ENCODE results near the gene SDR39U1.
"Not testable (repeated sequence)": the region's sequence is repeated elsewhere in the genome, so short reads cannot be mapped to it uniquely, and the experiment has no call there.

Gene SDR39U1

DNA sequence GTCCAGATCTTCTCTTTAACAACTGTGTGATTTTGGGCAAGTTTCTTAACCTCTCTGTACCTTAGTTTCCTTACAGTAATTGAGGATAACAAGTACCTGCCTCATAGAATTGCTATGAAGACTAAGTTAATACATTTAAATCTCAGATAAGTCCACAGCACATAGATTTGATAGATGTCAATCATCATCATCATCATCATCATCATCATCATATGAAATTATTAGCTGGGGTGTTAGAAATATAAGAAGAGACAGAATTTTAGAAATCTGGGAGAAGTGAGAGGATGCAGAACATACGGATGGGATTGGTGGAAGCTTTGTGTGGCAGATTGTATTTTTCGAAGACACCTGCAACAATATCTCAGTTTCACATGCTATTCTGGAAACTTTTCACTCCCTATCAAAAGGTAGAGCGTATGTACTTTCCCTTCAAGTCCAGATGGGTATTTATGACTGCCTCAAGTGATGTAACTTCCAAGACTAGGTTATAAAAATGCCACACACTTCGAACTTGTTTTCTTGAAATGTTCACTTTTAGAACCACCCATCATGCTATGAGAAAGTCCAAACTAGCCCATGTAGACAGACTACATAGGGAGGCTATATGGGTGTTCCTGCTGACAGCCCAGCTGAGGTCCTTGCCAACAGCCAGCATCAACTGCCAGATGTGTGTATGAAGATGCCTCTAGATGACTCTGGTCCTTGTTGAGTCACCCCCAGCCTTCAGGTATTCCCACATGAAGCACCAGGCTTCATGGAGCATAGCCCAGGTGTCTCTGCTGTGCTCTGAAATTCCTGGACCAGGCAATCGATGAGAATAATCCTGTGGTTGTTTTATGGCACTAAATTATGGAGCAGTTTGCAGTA is 20.7 kb upstream of the SDR39U1 start:
- TF ChIP-seq POLR2A (IDR thresholded peaks at IDR 0.05; ENCODE audit: low read length) (no peak), GATA1 (IDR thresholded peaks at IDR 0.05; ENCODE audit: low read depth, low read length) (no peak)

DNA sequence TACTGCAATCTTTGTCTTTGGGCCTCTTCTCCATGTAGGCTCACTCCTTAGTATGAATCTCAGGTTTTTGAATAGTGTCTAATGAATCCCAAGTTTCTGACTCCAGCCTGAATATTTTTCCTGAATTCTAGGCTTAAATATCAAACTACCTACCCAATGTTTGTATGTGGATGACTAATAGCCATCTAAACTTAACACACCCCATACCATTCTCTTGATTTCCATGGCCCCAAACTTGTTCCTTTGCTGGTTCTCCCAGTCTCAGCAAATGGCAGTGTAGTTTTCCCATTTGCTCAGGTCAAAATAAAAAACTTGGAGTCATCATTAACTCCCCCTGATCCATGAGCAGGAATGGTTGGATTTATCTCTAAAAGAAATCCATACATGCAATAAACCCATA is 18.8 kb upstream of the SDR39U1 start:
- no peak for TF ChIP-seq POLR2A (IDR thresholded peaks at IDR 0.05; ENCODE audit: low read length)
- TF ChIP-seq GATA1 (IDR thresholded peaks at IDR 0.05; ENCODE audit: low read depth, low read length): no peak
- DNase-seq: no peak

More for the DNA sequence above, 20.7 kb upstream of the SDR39U1 start:
- DNase-seq: no peak

DNA sequence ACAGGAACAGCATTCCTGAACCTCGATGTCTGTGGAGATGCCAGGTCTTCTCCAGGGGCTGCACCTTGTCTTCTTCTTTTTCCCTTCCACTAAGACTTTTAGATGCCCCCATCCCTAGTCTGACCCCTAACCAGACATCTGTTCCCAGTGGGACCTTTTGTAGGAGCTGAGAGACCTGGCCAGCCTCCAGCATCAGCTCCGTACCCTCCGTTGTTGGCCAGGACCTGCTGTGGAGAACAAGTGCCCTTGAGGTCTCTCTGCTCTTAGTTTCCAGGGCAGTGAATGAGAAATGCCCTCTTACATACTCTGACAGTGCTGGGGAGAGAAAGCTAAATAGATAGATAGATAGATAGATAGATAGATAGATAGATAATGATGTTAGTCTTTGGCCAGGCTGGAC is 16.8 kb upstream of the SDR39U1 start:
- TF ChIP-seq POLR2A (IDR thresholded peaks at IDR 0.05; ENCODE audit: low read length) (no peak), GATA1 (IDR thresholded peaks at IDR 0.05; ENCODE audit: low read depth, low read length) (no peak)
- no peak for DNase-seq

DNA sequence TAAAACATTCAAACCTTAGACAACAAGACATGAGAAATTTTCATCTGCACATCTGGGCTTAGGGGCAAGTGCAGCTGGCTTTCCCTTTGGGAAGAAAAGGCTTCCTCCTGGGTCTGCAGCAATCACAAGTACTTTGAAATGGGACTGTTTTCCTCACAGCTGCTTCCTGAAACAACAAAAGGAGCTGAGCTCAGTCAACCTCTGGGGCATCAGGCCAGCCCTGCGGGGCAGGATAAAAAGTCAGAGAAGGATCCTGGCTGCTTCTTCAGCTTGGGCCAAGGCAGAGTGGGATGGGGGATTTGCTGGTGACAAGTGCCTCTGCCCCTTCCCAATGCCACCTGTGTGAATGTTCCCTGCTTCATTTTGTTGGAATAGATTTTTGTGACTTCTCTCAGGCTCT is 16.2 kb upstream of the SDR39U1 start:
- DNase-seq: no peak

DNA sequence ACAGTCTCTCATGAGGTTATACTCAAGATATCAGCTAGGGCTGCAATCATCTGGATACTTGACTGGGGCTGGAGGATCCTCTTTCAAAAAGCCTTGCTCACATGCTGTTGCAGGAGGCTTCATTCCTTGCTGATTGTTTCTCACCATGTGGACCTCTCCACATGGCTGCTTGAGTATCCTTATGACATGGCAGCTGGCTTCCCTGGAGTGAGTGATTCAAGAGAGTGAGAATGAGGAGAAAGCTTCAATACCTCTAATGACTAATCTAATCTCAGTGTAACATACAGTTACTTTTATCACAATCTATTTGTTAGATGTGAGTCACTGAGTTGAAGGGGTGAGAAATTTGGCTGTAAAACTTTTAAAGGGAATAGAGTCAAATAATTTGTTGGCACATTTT is 14.4 kb upstream of the SDR39U1 start:
- TF ChIP-seq POLR2A (IDR thresholded peaks at IDR 0.05; ENCODE audit: low read length): no peak
- TF ChIP-seq GATA1 (IDR thresholded peaks at IDR 0.05; ENCODE audit: low read depth, low read length): no peak
- DNase-seq: no peak

More for the DNA sequence above, 16.2 kb upstream of the SDR39U1 start:
- TF ChIP-seq GATA1 (IDR thresholded peaks at IDR 0.05; ENCODE audit: low read depth, low read length) (no peak), POLR2A (IDR thresholded peaks at IDR 0.05; ENCODE audit: low read length) (no peak)

DNA sequence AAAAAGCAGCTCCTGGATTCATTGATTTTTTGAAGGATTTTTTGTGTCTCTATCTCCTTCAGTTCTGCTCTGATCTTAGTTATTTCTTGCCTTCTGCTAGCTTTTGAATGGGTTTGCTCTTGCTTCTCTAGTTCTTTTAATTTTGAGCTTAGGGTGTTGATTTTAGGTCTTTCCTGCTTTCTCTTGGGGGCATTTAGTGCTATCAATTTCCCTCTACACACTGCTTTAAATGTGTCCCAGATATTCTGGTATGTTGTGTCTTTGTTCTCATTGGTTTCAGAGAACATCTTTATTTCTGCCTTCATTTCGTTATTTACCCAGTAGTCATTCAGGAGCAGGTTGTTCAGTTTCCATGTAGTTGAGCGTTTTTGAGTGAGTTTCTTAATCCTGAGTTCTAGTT is 8.3 kb upstream of the SDR39U1 start:
- DNase-seq: not testable (repeated sequence)

DNA sequence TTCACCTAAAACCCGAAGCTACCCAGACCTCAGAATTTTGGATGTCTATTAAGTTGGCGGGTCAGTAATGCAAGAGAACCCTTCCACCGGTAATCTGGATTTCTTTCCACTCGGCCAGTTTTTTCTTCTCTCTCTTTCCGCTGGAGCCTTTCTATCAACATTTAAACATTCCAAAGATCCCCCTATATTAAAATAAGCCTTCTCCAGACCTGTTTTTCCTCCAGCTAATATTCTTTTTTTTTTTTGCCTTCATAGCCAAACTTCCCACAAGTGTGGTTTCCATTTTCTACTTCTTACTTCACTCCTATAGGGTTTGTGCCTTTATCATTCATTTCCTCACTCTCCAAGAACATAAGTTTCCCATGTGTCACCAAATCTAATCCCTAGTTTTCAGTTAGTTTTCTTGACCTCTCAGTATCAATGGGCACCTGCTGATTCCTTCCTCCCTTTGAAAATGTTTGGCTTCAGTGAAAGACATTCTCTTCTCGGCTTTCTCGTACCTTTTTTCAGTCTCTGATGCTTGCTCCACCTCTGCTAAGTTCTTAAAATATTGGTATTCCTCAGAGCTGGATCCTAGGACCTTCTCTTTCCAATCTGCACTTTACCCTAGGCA is 583 bp upstream of the SDR39U1 start:
- TF ChIP-seq POLR2A (IDR thresholded peaks at IDR 0.05; ENCODE audit: low read length) (peak; percentile 56), GATA1 (IDR thresholded peaks at IDR 0.05; ENCODE audit: low read depth, low read length) (no peak)
- DNase-seq: peak in 1 of 2 experiments; percentile 48

DNA sequence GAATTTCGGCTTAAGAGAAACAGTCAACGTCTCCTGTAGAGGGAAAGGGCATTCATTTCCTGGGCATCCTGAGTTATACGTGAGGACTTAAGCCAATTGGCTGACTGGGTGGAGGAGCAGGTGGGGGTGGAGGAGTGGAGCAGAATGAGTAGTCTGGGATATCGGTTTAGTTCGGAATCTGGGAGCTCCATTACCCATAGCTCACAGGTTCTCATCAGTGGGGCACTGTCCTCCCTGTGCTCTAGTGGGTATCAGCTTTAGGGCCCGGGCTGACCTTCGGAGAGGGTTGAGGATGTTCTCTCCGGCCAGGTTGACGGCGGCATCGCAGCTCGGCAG is 704 bp downstream of the SDR39U1 start:
- DNase-seq: no peak
- TF ChIP-seq GATA1 (IDR thresholded peaks at IDR 0.05; ENCODE audit: low read depth, low read length): no peak
- TF ChIP-seq POLR2A (IDR thresholded peaks at IDR 0.05; ENCODE audit: low read length): no peak

DNA sequence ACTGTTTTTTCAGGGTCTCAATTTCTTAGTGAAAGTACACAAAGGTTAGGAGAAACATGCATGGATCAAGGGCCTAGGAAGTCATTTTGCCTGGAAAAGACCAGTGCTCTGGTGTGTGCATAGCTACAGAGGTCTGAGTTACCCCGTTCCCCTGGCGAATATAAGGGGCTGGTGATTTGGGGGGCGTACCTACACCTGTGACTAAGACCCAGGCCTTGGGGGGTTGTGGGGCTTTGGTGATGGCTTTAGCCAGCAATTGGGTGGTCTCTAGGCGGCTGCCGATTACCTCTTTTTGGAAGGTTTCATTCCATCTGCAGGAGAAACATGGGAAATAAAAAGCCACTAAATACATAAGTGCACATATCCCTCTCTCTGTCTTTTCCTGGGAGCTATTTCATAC is 1.1 kb downstream of the SDR39U1 start:
- TF ChIP-seq POLR2A (IDR thresholded peaks at IDR 0.05; ENCODE audit: low read length) (no peak), GATA1 (IDR thresholded peaks at IDR 0.05; ENCODE audit: low read depth, low read length) (no peak)
- DNase-seq: no peak

DNA sequence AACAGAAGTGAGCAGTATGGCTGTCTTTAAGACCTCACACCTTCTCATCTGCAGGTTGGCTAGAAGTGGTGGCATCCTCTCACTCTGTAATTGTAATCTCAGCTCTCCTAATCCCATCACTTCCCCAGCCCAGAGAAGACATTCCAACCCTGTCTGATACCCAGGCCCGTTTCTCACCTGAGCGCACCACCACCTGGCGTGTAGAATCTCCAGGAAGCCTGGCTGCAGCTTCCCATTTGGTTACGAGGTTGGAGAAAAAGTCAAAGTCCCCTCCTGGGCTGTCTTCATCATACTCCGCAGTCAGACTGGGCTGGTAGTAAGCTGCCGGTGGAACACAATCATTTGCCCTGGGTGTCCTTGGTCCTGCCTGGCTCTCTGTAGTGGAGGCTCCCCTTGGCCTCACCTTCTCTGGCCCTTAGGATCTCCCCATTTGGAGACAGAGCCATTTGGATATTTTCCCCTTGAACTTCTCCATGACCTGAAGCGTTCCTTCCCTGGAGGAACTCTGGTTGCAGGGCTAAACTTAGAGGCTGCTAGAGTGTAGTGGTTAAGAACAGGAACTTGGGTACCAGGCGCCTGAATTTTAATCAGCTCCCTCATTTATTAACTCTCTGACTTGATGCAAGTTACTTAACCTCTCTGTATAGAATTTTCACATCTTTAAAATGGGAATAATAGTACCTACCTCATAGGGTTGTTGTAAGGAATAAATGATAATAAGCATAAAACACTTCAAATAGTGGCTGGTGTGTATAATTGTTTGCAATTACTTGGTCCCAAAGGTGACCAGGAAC is 1.8 kb downstream of the SDR39U1 start:
- no peak for DNase-seq
- no peak for TF ChIP-seq POLR2A (IDR thresholded peaks at IDR 0.05; ENCODE audit: low read length)
- TF ChIP-seq GATA1 (IDR thresholded peaks at IDR 0.05; ENCODE audit: low read depth, low read length): no peak

DNA sequence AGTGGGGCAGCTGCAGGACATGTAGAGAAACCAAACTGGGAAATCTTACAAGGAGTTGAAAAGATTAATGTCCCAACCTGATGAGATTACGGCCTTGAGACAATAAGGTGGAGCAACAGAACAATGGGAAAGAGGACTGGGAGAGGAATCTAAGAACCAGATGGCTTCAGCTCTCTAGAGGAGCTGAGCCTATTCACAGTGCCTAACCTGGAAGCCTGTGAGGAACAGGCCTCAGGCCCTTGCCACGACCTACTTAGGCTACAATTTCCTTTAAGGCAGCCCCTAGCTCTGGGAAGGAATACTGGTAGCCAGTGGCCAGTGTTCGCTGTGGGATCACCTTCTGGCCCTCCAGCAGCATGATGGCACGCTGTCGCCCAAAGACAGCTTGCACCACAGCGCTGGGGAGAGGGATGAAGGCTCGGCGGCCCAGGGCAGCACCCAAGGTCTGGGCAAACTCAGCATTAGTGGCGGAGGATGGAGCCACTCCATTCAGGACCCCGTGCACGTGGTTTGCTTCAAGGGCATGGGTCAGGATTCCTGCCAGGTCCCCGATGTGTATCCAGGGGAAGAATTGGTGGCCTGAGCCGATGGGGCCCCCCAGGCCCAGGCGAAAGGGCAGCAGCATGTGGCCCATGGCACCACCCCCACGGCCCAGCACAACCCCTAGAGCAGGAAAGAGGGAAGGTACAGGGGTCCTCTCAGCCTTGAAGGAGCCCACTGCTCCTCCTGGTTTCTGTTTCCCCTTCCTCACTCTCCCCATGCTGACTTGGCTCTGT is 2.6 kb downstream of the SDR39U1 start:
- no peak for DNase-seq
- TF ChIP-seq GATA1 (IDR thresholded peaks at IDR 0.05; ENCODE audit: low read depth, low read length) (no peak), POLR2A (IDR thresholded peaks at IDR 0.05; ENCODE audit: low read length) (peak; percentile 36)

DNA sequence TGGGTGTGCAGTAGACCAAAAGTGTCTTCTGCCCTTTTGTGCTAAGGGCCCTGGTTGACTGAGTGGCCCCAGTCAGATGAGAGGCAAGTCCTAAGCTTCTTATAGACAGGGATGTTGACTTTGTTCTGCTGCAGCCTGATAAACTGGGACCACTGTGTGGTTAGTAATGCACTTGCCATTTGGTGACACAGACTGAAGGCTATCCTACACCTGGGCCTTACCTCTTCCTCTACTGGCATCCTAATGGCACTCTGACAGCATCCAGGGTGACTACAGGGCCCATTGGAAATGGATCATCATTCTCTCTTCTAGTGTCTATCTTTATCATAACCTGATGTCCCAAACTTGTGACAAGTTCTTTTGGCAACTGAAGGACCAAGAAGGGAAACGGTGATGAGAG is 3.3 kb downstream of the SDR39U1 start:
- DNase-seq: no peak
- TF ChIP-seq GATA1 (IDR thresholded peaks at IDR 0.05; ENCODE audit: low read depth, low read length): no peak
- no peak for TF ChIP-seq POLR2A (IDR thresholded peaks at IDR 0.05; ENCODE audit: low read length)

DNA sequence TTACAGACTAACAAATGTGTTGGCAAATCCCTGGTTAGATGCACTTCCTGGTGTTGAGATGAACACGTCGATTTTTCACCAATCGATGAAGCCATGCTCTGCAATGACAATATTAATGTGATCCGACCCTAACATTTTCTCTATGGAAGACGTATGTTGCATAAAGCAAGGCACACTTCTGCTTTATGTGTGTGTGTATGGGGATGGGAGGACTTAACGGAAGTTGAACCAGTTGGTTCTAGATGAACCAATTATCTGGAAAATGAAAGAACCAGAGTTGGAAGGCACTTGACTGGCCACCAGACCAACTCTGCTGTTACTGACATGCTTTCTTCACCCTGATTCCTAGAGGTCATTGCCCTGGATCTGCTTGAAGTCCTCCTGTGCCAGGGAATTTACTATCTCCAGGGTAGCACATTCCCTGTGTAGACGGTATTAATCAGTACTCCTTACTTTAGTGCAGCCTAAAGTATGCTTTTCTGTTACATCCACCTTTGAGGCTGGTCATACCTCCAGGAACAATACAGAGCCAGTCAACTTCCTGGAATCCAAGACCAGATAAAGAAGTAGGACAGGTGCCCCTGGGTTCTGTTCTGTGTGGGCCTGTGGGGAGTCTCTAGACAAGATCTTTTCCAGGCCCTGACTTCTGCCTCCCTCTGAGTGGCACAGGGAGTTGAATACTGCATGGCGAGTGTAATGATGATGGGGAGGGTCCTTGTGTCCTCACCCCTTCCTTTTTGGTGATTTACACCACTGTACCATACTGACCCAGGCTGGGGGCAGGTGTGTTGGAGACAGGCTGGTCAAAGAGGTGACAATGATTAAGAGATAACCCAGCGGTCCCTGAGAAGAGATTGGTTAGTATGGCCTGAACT is 4.1 kb downstream of the SDR39U1 start:
- TF ChIP-seq POLR2A (IDR thresholded peaks at IDR 0.05; ENCODE audit: low read length): peak; percentile 38
- TF ChIP-seq GATA1 (IDR thresholded peaks at IDR 0.05; ENCODE audit: low read depth, low read length): no peak
- DNase-seq: no peak
